IMR-90 (cell line): Measurements from ENCODE around the gene NAMPT. TPM values are rescaled to one million over a fixed set of nuclear protein-coding genes. Genes with fewer than 3 reads are reported as not detected.

ENCODE experiments used
- ATAC-seq: fragments of 200-7000 bp; cut with Tn5 transposase; 2 replicates; pipeline ENCODE4 v1.9.1; 2020; ENCODE audit warnings: low read depth, mild to moderate bottlenecking, moderate library complexity
- BruUV-seq: library from RNA; stranded (reverse); fragments of 400-500 nt; replicated peaks from 2 replicates; lab custom pipeline; 2021; lab: Mats Ljungman, UMichigan
- CTCF ChIA-PET: fragments of 300-600 bp; formaldehyde crosslinking; extraction: SDS; loops from one replicate; lab custom pipeline; 2021; ENCODE audit warnings: antibody characterized with exemption; lab: Yijun Ruan, JAX
- POLR2A ChIA-PET: fragments of 300-600 bp; sonication (Branson Sonifier 250); formaldehyde crosslinking; loops from one replicate; lab custom pipeline; 2022; ENCODE audit warnings: antibody characterized with exemption; ENCODE audit not compliant: unreplicated experiment; lab: Charles Lee
- DNase-seq: peaks from one replicate; pipeline ENCODE4 v3.0.0; 2013
- H2AFZ ChIP-seq: replicated peaks from 2 replicates; pipeline ENCODE3; 2013; ENCODE audit warnings: low read length, mild to moderate bottlenecking; ENCODE audit not compliant: poor library complexity
- H2AK5ac ChIP-seq: 2 replicates; pipeline ENCODE4 v1.6.1; 2013; ENCODE audit warnings: low read depth, low read length, inconsistent platforms
- H2AK9ac ChIP-seq: replicated peaks from 2 replicates; pipeline ENCODE3; 2013; ENCODE audit warnings: mild to moderate bottlenecking, low read depth, low read length, moderate library complexity; ENCODE audit not compliant: poor library complexity
- H2BK120ac ChIP-seq: 2 replicates; pipeline ENCODE4 v1.6.1; 2013; ENCODE audit warnings: low read depth, low read length, inconsistent platforms
- H2BK15ac ChIP-seq: 3 replicates; pipeline ENCODE4 v1.6.1; 2013; ENCODE audit warnings: low read depth, low read length, inconsistent platforms
- H2BK20ac ChIP-seq: 2 replicates; pipeline ENCODE4 v1.6.1; 2013; ENCODE audit warnings: low read depth, mild to moderate bottlenecking, inconsistent platforms, low read length, moderate library complexity
- H2BK5ac ChIP-seq: 2 replicates; pipeline ENCODE4 v1.6.1; 2013; ENCODE audit warnings: mild to moderate bottlenecking, low read depth, low read length, inconsistent platforms; ENCODE audit not compliant: poor library complexity, severe bottlenecking
- H3K14ac ChIP-seq: replicated peaks from 2 replicates; pipeline ENCODE4 v1.6.1; 2013; ENCODE audit warnings: low read depth, low read length, inconsistent platforms
- H3K18ac ChIP-seq: 2 replicates; pipeline ENCODE4 v1.6.1; 2013; ENCODE audit warnings: low read depth, low read length, control low read depth
- H3K23ac ChIP-seq: 2 replicates; pipeline ENCODE4 v1.6.1; 2013; ENCODE audit warnings: low read depth, low read length, inconsistent platforms
- H3K27ac ChIP-seq: 2 replicates; pipeline ENCODE4 v1.5.1; 2013; ENCODE audit warnings: mild to moderate bottlenecking, control low read depth, low read length; ENCODE audit not compliant: insufficient read depth
- H3K27me3 ChIP-seq: 2 replicates; pipeline ENCODE4 v1.6.1; 2013; ENCODE audit warnings: low read length; ENCODE audit not compliant: control insufficient read depth, insufficient read depth
- H3K36me3 ChIP-seq: 2 replicates; pipeline ENCODE4 v1.6.1; 2013; ENCODE audit warnings: low read length, mixed read lengths; ENCODE audit not compliant: control insufficient read depth, insufficient read depth
- H3K4ac ChIP-seq: 2 replicates; pipeline ENCODE4 v1.6.1; 2013; ENCODE audit warnings: low read depth, low read length, inconsistent platforms
- H3K4me1 ChIP-seq: 2 replicates; pipeline ENCODE4 v1.6.1; 2013; ENCODE audit warnings: low read length, mixed read lengths; ENCODE audit not compliant: control insufficient read depth, insufficient read depth
- H3K4me2 ChIP-seq: 2 replicates; pipeline ENCODE4 v1.6.1; 2013; ENCODE audit warnings: low read depth, mild to moderate bottlenecking, control low read depth, low read length, moderate library complexity
- H3K4me3 ChIP-seq: 2 replicates; pipeline ENCODE4 v1.5.1; 2013; ENCODE audit warnings: low read depth, mild to moderate bottlenecking, control low read depth, low read length, moderate library complexity; ENCODE audit not compliant: insufficient read depth
- H3K56ac ChIP-seq: 2 replicates; pipeline ENCODE4 v1.6.1; 2013; ENCODE audit warnings: low read length, inconsistent platforms; ENCODE audit not compliant: insufficient read depth; ENCODE audit errors: extremely low read depth
- H3K79me1 ChIP-seq, 2 experiments: 2 replicates each; pipeline ENCODE4 v1.6.1; 2013; ENCODE audit warnings: low read length in 2 of 2, inconsistent platforms in 1 of 2, low read depth in 1 of 2
- H3K9ac ChIP-seq: 2 replicates; pipeline ENCODE4 v1.6.1; 2013; ENCODE audit warnings: low read depth, low read length, control low read depth
- H3K9me1 ChIP-seq: 2 replicates; pipeline ENCODE4 v1.6.1; 2013; ENCODE audit warnings: low read length, inconsistent platforms; ENCODE audit not compliant: insufficient read depth
- H3K9me3 ChIP-seq: 2 replicates; pipeline ENCODE4 v1.6.1; 2013; ENCODE audit warnings: low read length; ENCODE audit not compliant: control insufficient read depth, insufficient read depth
- H4K20me1 ChIP-seq: 2 replicates; pipeline ENCODE4 v1.6.1; 2013; ENCODE audit warnings: low read length, inconsistent platforms; ENCODE audit not compliant: insufficient read depth
- H4K5ac ChIP-seq: 2 replicates; pipeline ENCODE4 v1.6.1; 2013; ENCODE audit warnings: mild to moderate bottlenecking, low read depth, low read length, control low read depth
- H4K8ac ChIP-seq, 2 experiments: 2 replicates each; pipeline ENCODE4 v1.6.1; 2013; ENCODE audit warnings: low read depth in 2 of 2, low read length in 2 of 2, control low read depth in 1 of 2, inconsistent platforms in 1 of 2
- H4K91ac ChIP-seq: 2 replicates; pipeline ENCODE4 v1.6.1; 2013; ENCODE audit warnings: low read depth, low read length, inconsistent platforms; ENCODE audit not compliant: insufficient read depth
- CEBPB ChIP-seq: IDR thresholded peaks from 2 replicates; pipeline ENCODE4 v1.6.1; 2012; ENCODE audit warnings: low read depth, low read length, improper control_type of control experiment
- CTCF ChIP-seq: conservative IDR thresholded peaks from 2 replicates; pipeline ENCODE4 v1.5.1; 2012; ENCODE audit warnings: mild to moderate bottlenecking, low read depth, low read length, improper control_type of control experiment
- WGBS, 2 experiments: methylation state at CpG; one replicate each; pipeline versions ENCODE4 v1.1.5 to v1.1.7; 2013; ENCODE audit warnings: missing lambda C conversion rate in 2 of 2; ENCODE audit not compliant: insufficient read length in 1 of 2; ENCODE audit errors: extremely low coverage in 2 of 2; 5-methylcytosine and 5-hydroxymethylcytosine counted together
- dilution Hi-C: fragments of 300-500 bp; cut with HindIII; formaldehyde crosslinking; loops from one replicate; pipeline ENCODE4 v1.14.3; 2018; ENCODE audit warnings: low sequenced_read_pairs; ENCODE audit not compliant: unreplicated experiment
- in situ Hi-C: fragments of 300-500 bp; cut with MboI; formaldehyde crosslinking; loops from 3 replicates; pipeline ENCODE4 v1.14.3; 2019; ENCODE audit warnings: low sequenced_read_pairs, inconsistent platforms, mixed read lengths
- intact Hi-C: fragments of 100-400 bp; cut with micrococcal nuclease; formaldehyde crosslinking; loops from 2 replicates; pipeline ENCODE4 v1.10.0; 2022
- polyA plus RNA-seq, 3 experiments: library from polyadenylated mRNA; depleted of rRNA; stranded (reverse); fragments of >200 nt; gene quantifications; 2 replicates each; pipeline ENCODE4 v1.2.3, GENCODE V29; 2012; ENCODE audit warnings: low replicate concordance in 1 of 3
- total RNA-seq: library from RNA; depleted of rRNA; stranded (reverse); fragments of >200 nt; gene quantifications from 2 replicates; pipeline ENCODE4 v1.2.3, GENCODE V29; 2012

NAMPT gene
- total and polyA plus RNA-seq, 2 of the 4 experiments (the other 2 are of a cell fraction): 13.3 to 31.7 TPM

GRCh38 chr7:106262221-106262881, 22.4 kb downstream of the NAMPT start:
- TF ChIP-seq CEBPB: peak; percentile 81
- TF ChIP-seq CTCF: no peak
- Histone ChIP-seq H2BK15ac (no peak overlapping the region), H3K4me3 (no peak overlapping the region), H2AK9ac (no peak overlapping the region), H4K5ac (no peak overlapping the region), H3K18ac (no peak overlapping the region), H3K79me1 (peaks cover 0 to 7% of the 10 kb centered on the region in 2 experiments; a peak in 1 of 4 replicates), H3K14ac (no peak overlapping the region), H2BK120ac (no peak overlapping the region), H3K36me3 (peaks cover 34% of the 10 kb centered on the region), H3K4me2 (no peak overlapping the region), H3K9me3 (no peaks in the 10 kb centered on the region), H2AFZ (no peak overlapping the region), H3K27me3 (no peaks in the 10 kb centered on the region), H3K9me1 (no peaks in the 10 kb centered on the region), H4K8ac (no peak overlapping the region), H3K4me1 (no peaks in the 10 kb centered on the region), H2BK5ac (no peak overlapping the region), H2AK5ac (no peak overlapping the region), H3K9ac (no peak overlapping the region), H2BK20ac (no peak overlapping the region), H3K23ac (no peak overlapping the region), H4K20me1 (no peaks in the 10 kb centered on the region), H4K91ac (no peak overlapping the region), H3K56ac (no peak overlapping the region), H3K27ac (no peak overlapping the region), H3K4ac (no peak overlapping the region)
- dilution Hi-C loops: no loop called here
- intact Hi-C loops: no loop called here
- DNase-seq (no peak), ATAC-seq (no peak)
- WGBS, 2 experiments: no CpG with 5 or more reads among the region's 2 CpGs
- CTCF ChIA-PET: no interaction called here
- POLR2A ChIA-PET: no interaction called here
- no TSS peak for BruUV-seq
- in situ Hi-C loops: no loop called here
